Measurements from ENCODE around the gene FRS2. TPM values are rescaled to one million over a fixed set of nuclear protein-coding genes. Genes with fewer than 3 reads are reported as not detected.

Gene FRS2
- total RNA-seq, 4 donors from 2014 or later: 27.4 to 159 (median 65.4) TPM

DNA sequence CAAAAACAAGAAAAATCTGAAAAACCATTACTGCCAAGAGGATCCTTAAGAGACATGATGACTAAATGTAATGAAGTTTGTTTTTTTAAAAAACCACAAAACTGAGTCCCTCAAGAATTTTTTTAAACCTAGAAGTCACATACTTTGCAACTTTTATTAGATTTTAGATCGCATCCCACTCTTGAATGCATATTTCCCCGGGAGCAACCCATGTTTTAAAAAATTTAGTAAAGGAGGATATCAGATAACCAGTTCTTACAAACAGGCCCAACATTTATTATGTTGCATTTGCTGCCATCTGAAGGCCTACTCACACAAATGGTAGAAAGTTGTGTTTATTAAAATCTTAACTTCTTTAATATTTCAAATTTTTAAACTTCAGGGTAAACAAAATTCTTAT lies 70.8 kb downstream of the FRS2 start:
- no peaks in the 10 kb centered on the region for H3K9me3 ChIP-seq
- H3K4me3 ChIP-seq: no peak overlapping the region
- no peaks in the 10 kb centered on the region for H3K27me3 ChIP-seq
- intact Hi-C loops (cut with DNase I; ENCODE audit: low total_unique reads): no loop called here
- no peaks in the 10 kb centered on the region for H3K36me3 ChIP-seq
- peaks cover 0 to 5% of the 10 kb centered on the region in 2 donors for H3K4me1 ChIP-seq
- no peak overlapping the region for H3K27ac ChIP-seq
- TF ChIP-seq POLR2A (IDR thresholded peaks at IDR 0.05): no peak
- TF ChIP-seq, protein P1, sequence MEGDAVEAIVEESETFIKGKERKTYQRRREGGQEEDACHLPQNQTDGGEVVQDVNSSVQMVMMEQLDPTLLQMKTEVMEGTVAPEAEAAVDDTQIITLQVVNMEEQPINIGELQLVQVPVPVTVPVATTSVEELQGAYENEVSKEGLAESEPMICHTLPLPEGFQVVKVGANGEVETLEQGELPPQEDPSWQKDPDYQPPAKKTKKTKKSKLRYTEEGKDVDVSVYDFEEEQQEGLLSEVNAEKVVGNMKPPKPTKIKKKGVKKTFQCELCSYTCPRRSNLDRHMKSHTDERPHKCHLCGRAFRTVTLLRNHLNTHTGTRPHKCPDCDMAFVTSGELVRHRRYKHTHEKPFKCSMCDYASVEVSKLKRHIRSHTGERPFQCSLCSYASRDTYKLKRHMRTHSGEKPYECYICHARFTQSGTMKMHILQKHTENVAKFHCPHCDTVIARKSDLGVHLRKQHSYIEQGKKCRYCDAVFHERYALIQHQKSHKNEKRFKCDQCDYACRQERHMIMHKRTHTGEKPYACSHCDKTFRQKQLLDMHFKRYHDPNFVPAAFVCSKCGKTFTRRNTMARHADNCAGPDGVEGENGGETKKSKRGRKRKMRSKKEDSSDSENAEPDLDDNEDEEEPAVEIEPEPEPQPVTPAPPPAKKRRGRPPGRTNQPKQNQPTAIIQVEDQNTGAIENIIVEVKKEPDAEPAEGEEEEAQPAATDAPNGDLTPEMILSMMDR (IDR thresholded peaks at IDR 0.05): no peak
- no peak for DNase-seq

DNA sequence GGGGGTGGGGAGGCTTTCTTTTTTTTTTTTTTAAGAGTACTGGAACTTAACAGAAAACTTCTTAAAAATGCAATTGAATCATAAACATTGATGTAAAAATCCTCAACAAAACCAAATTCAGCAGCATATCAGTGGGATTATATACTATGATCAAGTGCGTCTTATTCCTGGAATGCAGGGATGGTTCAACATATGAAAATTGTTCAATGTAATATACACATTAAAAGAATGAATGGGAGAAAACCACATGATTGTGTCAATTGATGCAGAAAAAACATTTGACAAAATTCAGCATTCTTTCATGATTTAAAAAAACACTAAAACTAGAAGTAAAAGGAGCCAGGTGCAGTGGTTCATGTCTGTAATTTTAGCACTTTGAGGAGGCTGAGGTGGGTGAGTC lies 73.9 kb downstream of the FRS2 start:
- H3K4me3 ChIP-seq: no peak overlapping the region
- H3K36me3 ChIP-seq: no peaks in the 10 kb centered on the region
- H3K4me1 ChIP-seq: no peaks in the 10 kb centered on the region
- DNase-seq: no peak
- no peak overlapping the region for H3K27ac ChIP-seq
- H3K9me3 ChIP-seq: no peaks in the 10 kb centered on the region
- H3K27me3 ChIP-seq: no peaks in the 10 kb centered on the region
- intact Hi-C loops (cut with DNase I; ENCODE audit: low total_unique reads): no loop called here
- no peak for TF ChIP-seq POLR2A (IDR thresholded peaks at IDR 0.05)
- TF ChIP-seq, protein P1 (IDR thresholded peaks at IDR 0.05): no peak

DNA sequence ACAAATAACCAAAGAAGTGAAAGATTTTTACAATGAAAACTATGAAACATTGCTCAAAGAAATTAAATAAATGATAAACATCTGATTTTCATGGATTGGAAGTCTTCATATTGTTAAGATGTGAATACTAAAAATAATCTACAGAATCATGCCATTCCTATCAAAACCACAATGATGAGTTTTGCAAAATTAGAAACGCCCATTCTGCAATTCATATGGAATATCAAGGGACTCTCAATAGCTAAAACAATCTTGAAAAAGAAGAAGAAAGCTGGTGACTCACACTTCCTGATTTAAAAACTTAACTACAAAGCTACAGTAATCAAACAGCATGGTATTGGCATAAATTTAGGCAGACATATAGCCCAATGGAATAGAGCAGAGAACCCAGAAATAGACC lies 74.9 kb downstream of the FRS2 start:
- no peak overlapping the region for H3K27ac ChIP-seq
- TF ChIP-seq POLR2A (IDR thresholded peaks at IDR 0.05): no peak
- TF ChIP-seq, protein P1 (IDR thresholded peaks at IDR 0.05): no peak
- H3K9me3 ChIP-seq: no peaks in the 10 kb centered on the region
- no peak for DNase-seq
- no peaks in the 10 kb centered on the region for H3K27me3 ChIP-seq
- intact Hi-C loops (cut with DNase I; ENCODE audit: low total_unique reads): no loop called here
- no peaks in the 10 kb centered on the region for H3K4me1 ChIP-seq
- no peaks in the 10 kb centered on the region for H3K36me3 ChIP-seq
- H3K4me3 ChIP-seq: no peak overlapping the region

DNA sequence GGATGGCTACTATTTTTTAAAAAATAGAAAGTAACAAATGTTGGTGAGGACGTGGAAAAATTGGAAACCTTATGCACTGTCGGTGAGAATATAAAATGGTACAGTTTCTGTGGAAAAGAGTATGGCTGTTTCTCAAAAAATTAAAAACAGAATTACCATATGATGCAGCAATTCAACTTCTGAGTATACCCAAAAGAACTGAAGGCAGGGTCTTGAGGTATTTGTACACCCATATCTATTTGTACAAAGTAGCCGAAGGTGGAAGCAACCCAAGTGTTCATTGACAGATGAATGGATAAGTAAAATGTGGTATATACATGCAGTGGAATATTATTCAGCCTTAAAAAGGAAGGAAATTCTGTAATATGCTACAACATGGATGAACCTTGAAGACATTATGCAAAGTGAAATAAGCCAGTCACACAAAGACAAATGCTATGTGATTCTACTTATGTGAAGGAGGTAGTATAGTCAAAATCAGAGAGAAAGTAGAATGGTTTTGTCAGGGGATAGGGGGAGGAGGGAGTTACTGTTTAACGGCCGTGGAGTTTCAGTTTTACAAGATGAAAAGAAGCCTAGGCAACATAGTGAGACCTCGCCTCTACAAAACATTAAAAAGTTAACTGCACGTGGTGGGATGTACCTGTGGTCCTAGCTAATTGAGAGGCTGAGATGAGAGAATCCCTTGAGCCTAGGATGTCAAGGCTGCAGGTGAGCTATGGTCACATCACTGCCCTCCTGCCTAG lies 76.7 kb downstream of the FRS2 start:
- no peaks in the 10 kb centered on the region for H3K36me3 ChIP-seq
- DNase-seq: no peak
- no peak overlapping the region for H3K4me3 ChIP-seq

DNA sequence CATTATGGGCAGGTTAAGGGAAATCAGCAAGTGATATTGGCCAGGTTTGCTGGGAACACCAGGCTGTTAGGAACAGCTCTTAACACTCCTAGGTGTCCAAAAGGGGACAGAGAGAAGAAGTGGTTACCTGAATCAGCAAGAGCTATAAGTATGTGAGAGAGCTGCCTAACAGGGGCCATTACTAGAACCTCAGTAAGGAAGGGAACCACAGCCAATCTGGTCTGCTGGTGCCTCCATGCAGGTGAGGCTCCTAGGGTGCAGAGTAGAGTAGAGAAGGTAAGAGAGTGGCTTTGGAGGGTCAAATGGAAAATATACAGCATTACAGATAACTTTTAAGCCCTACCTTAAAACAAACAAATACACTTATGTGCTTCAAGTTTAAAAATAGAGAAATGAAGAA lies 78.5 kb downstream of the FRS2 start:
- intact Hi-C loops (cut with DNase I; ENCODE audit: low total_unique reads): no loop called here
- Histone ChIP-seq H3K27me3 (no peaks in the 10 kb centered on the region), H3K4me1 (no peaks in the 10 kb centered on the region), H3K9me3 (no peaks in the 10 kb centered on the region), H3K4me3 (no peak overlapping the region), H3K27ac (no peak overlapping the region), H3K36me3 (no peaks in the 10 kb centered on the region)
- TF ChIP-seq, protein P1 (IDR thresholded peaks at IDR 0.05): no peak
- TF ChIP-seq POLR2A (IDR thresholded peaks at IDR 0.05): no peak
- DNase-seq: no peak

More for the DNA sequence above, 76.7 kb downstream of the FRS2 start:
- Histone ChIP-seq H3K27ac (no peak overlapping the region), H3K9me3 (no peaks in the 10 kb centered on the region), H3K4me1 (no peaks in the 10 kb centered on the region), H3K27me3 (no peaks in the 10 kb centered on the region)
- intact Hi-C loops (cut with DNase I; ENCODE audit: low total_unique reads): no loop called here
- TF ChIP-seq, protein P1 (IDR thresholded peaks at IDR 0.05): no peak
- TF ChIP-seq POLR2A (IDR thresholded peaks at IDR 0.05): no peak
